GM23338 (cell line): ENCODE data around the gene ZNF23. TPM values are rescaled to one million over a fixed set of nuclear protein-coding genes. Genes with fewer than 3 reads are reported as not detected.

ENCODE experiments used
- ATAC-seq: fragments of 200-7000 bp; cut with Tn5 transposase; 3 replicates; pipeline ENCODE4 v1.9.1; 2020
- DNase-seq: peaks from one replicate; pipeline ENCODE4 v3.0.0-alpha.2; 2015; ENCODE audit warnings: low spot score
- H2AFZ ChIP-seq: fragments of 200-600 bp; sonication (generic); 2 replicates; pipeline ENCODE4 v1.8.0; 2016; ENCODE audit warnings: antibody characterized with exemption, mild to moderate bottlenecking, moderate library complexity
- H3F3A ChIP-seq: fragments of 200-600 bp; sonication (generic); replicated peaks from 2 replicates; pipeline ENCODE4 v1.8.0; 2017; ENCODE audit warnings: antibody characterized with exemption, mixed run types, low read depth
- H3K27ac ChIP-seq: fragments of 200-600 bp; sonication (generic); 2 replicates; pipeline ENCODE4 v1.6.1; 2016; ENCODE audit warnings: low read depth
- H3K27me3 ChIP-seq: fragments of 200-600 bp; sonication (generic); 2 replicates; pipeline ENCODE4 v1.8.0; 2016; ENCODE audit warnings: mild to moderate bottlenecking, mixed run types, moderate library complexity; ENCODE audit not compliant: insufficient read depth
- H3K36me3 ChIP-seq: fragments of 200-600 bp; sonication (generic); 2 replicates; pipeline ENCODE4 v1.8.0; 2016; ENCODE audit warnings: mild to moderate bottlenecking; ENCODE audit not compliant: insufficient read depth
- H3K4me1 ChIP-seq: fragments of 200-600 bp; sonication (generic); 2 replicates; pipeline ENCODE4 v1.8.0; 2016; ENCODE audit warnings: mild to moderate bottlenecking, moderate library complexity; ENCODE audit not compliant: insufficient read depth
- H3K4me2 ChIP-seq: fragments of 200-600 bp; sonication (generic); 2 replicates; pipeline ENCODE4 v1.7.1; 2017; ENCODE audit warnings: mixed run types
- H3K4me3 ChIP-seq: fragments of 200-600 bp; sonication (generic); 2 replicates; pipeline ENCODE4 v1.6.1; 2016; ENCODE audit warnings: mixed run types
- H3K79me2 ChIP-seq: fragments of 200-600 bp; sonication (generic); replicated peaks from 2 replicates; pipeline ENCODE4 v1.8.0; 2017; ENCODE audit warnings: mild to moderate bottlenecking; ENCODE audit not compliant: insufficient read depth
- H3K9me2 ChIP-seq: fragments of 200-600 bp; sonication (generic); 2 replicates; pipeline ENCODE4 v1.8.0; 2017; ENCODE audit not compliant: insufficient read depth
- H4K20me1 ChIP-seq: fragments of 200-600 bp; sonication (generic); replicated peaks from 2 replicates; pipeline ENCODE4 v1.8.0; 2017; ENCODE audit warnings: mild to moderate bottlenecking; ENCODE audit not compliant: insufficient read depth
- H3K27ac Mint-ChIP-seq: 2 replicates; pipeline ENCODE4 v1.8.0; 2020; ENCODE audit warnings: inconsistent platforms, mild to moderate bottlenecking, moderate library complexity, mixed read lengths
- H3K27me3 Mint-ChIP-seq: 3 replicates; pipeline ENCODE4 v1.8.0; 2022; ENCODE audit warnings: low read depth, mild to moderate bottlenecking, moderate library complexity, mixed read lengths, inconsistent platforms; ENCODE audit not compliant: insufficient read depth, poor library complexity
- H3K36me3 Mint-ChIP-seq: 3 replicates; pipeline ENCODE4 v1.8.0; 2021; ENCODE audit warnings: low read depth, mild to moderate bottlenecking, inconsistent platforms, moderate library complexity, mixed read lengths
- H3K4me1 Mint-ChIP-seq: 3 replicates; pipeline ENCODE4 v1.8.0; 2020; ENCODE audit warnings: mild to moderate bottlenecking, inconsistent platforms, mixed read lengths
- H3K4me3 Mint-ChIP-seq: 3 replicates; pipeline ENCODE4 v1.8.0; 2021; ENCODE audit warnings: moderate library complexity, mild to moderate bottlenecking, inconsistent platforms, mixed read lengths
- H3K9me3 Mint-ChIP-seq: 3 replicates; pipeline ENCODE4 v1.8.0; 2020; ENCODE audit warnings: moderate library complexity, mild to moderate bottlenecking, inconsistent platforms, mixed read lengths
- CREB1 ChIP-seq: fragments of 250-450 bp; sonication (Bioruptor Pico); IDR thresholded peaks from 2 replicates; pipeline ENCODE4 v1.5.0; 2020; ENCODE audit warnings: low read depth, mild to moderate bottlenecking, moderate library complexity
- EZH2 ChIP-seq: fragments of 200-600 bp; sonication (generic); IDR thresholded peaks from one replicate; pipeline ENCODE4 v1.8.0; 2017; ENCODE audit warnings: antibody characterized with exemption, mild to moderate bottlenecking, low read depth; ENCODE audit not compliant: unreplicated experiment
- JUNB ChIP-seq: IDR thresholded peaks from one replicate; pipeline ENCODE4 v1.6.1; 2016; ENCODE audit warnings: antibody characterized with exemption; ENCODE audit not compliant: unreplicated experiment
- NANOG ChIP-seq: IDR thresholded peaks from 2 replicates; pipeline ENCODE4 v1.6.1; 2016; ENCODE audit warnings: antibody characterized with exemption, borderline replicate concordance
- POLR2AphosphoS5 ChIP-seq: IDR thresholded peaks from 2 replicates; pipeline ENCODE4 v1.6.1; 2016; ENCODE audit warnings: antibody characterized with exemption, low read depth
- STAT1 ChIP-seq: IDR thresholded peaks from one replicate; pipeline ENCODE4 v1.6.1; 2016; ENCODE audit warnings: antibody characterized with exemption; ENCODE audit not compliant: unreplicated experiment
- ZNF114 ChIP-seq: fragments of 250-450 bp; sonication (Bioruptor Pico); IDR thresholded peaks from 2 replicates; pipeline ENCODE4 v1.5.0; 2020; ENCODE audit warnings: mild to moderate bottlenecking, moderate library complexity
- ZNF331 ChIP-seq: fragments of 250-450 bp; sonication (Bioruptor Pico); IDR thresholded peaks from 2 replicates; pipeline ENCODE4 v1.5.0; 2020; ENCODE audit warnings: low read depth, mild to moderate bottlenecking, moderate library complexity
- polyA plus RNA-seq: library from polyadenylated mRNA; unstranded; fragments of >200 nt; fragmentation: Nextera tagmentation; extraction: Ambion mirVana; gene quantifications from 2 replicates; pipeline ENCODE4 v1.2.1, GENCODE V29; 2016
- total RNA-seq: library from RNA; depleted of rRNA; stranded (reverse); fragments of >200 nt; shearing (Covaris generic); gene quantifications from 2 replicates; pipeline ENCODE4 v1.2.3, GENCODE V29; 2014
- TF ChIP-seq, protein P1 (sequence below), 2 experiments: fragments of 200-600 bp in 1 of 2; sonication (generic) in 1 of 2; conservative IDR thresholded peaks; 2 replicates each; pipeline versions ENCODE4 v1.5.1 to v1.6.1; 2016 to 2017; ENCODE audit warnings: antibody characterized with exemption in 2 of 2, low read depth in 2 of 2, mild to moderate bottlenecking in 2 of 2, moderate library complexity in 1 of 2
- TF ChIP-seq, protein P2 (sequence below): fragments of 250-450 bp; sonication (Bioruptor Pico); IDR thresholded peaks from 2 replicates; pipeline ENCODE4 v1.5.0; 2020; ENCODE audit warnings: mild to moderate bottlenecking, moderate library complexity
- TF ChIP-seq, protein P3 (sequence below): IDR thresholded peaks from one replicate; pipeline ENCODE4 v1.6.1; 2018; ENCODE audit warnings: antibody characterized with exemption; ENCODE audit not compliant: unreplicated experiment

Gene ZNF23
- total and polyA plus RNA-seq, 2 experiments from 2014 or later, result 8.4 to 8.8 TPM

- Mint-ChIP-seq H3K27me3 (peaks cover 3% of the 10 kb centered on the region), H3K36me3 (no peaks in the 10 kb centered on the region), H3K9me3 (no peaks in the 10 kb centered on the region), H3K27ac (no peak overlapping the region), H3K4me3 (no peak overlapping the region), H3K4me1 (peaks cover 6% of the 10 kb centered on the region; the same call in 1 of the 3 replicates)
- no peak overlapping the region for H3K4me3 ChIP-seq
- no peaks in the 10 kb centered on the region for H3K36me3 ChIP-seq
- H3K27ac ChIP-seq, result no peak overlapping the region
- H2AFZ ChIP-seq, result no peak overlapping the region
- peaks cover 10% of the 10 kb centered on the region; the same call in 1 of the 2 replicates for H4K20me1 ChIP-seq
- no peaks in the 10 kb centered on the region for H3K4me1 ChIP-seq
- no peaks in the 10 kb centered on the region for H3F3A ChIP-seq
- TF ChIP-seq CREB1 (CRISPR knock-in tag) (no peak), STAT1 (no peak), NANOG (no peak), EZH2 (no peak), POLR2AphosphoS5 (no peak), ZNF331 (no peak), ZNF114 (CRISPR knock-in tag) (no peak), JUNB (no peak)
- TF ChIP-seq, protein P1, sequence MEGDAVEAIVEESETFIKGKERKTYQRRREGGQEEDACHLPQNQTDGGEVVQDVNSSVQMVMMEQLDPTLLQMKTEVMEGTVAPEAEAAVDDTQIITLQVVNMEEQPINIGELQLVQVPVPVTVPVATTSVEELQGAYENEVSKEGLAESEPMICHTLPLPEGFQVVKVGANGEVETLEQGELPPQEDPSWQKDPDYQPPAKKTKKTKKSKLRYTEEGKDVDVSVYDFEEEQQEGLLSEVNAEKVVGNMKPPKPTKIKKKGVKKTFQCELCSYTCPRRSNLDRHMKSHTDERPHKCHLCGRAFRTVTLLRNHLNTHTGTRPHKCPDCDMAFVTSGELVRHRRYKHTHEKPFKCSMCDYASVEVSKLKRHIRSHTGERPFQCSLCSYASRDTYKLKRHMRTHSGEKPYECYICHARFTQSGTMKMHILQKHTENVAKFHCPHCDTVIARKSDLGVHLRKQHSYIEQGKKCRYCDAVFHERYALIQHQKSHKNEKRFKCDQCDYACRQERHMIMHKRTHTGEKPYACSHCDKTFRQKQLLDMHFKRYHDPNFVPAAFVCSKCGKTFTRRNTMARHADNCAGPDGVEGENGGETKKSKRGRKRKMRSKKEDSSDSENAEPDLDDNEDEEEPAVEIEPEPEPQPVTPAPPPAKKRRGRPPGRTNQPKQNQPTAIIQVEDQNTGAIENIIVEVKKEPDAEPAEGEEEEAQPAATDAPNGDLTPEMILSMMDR (conservative IDR thresholded peaks at IDR 0.05; ENCODE audit: low read depth in 2 of 2), result no peak
- TF ChIP-seq, protein P2, sequence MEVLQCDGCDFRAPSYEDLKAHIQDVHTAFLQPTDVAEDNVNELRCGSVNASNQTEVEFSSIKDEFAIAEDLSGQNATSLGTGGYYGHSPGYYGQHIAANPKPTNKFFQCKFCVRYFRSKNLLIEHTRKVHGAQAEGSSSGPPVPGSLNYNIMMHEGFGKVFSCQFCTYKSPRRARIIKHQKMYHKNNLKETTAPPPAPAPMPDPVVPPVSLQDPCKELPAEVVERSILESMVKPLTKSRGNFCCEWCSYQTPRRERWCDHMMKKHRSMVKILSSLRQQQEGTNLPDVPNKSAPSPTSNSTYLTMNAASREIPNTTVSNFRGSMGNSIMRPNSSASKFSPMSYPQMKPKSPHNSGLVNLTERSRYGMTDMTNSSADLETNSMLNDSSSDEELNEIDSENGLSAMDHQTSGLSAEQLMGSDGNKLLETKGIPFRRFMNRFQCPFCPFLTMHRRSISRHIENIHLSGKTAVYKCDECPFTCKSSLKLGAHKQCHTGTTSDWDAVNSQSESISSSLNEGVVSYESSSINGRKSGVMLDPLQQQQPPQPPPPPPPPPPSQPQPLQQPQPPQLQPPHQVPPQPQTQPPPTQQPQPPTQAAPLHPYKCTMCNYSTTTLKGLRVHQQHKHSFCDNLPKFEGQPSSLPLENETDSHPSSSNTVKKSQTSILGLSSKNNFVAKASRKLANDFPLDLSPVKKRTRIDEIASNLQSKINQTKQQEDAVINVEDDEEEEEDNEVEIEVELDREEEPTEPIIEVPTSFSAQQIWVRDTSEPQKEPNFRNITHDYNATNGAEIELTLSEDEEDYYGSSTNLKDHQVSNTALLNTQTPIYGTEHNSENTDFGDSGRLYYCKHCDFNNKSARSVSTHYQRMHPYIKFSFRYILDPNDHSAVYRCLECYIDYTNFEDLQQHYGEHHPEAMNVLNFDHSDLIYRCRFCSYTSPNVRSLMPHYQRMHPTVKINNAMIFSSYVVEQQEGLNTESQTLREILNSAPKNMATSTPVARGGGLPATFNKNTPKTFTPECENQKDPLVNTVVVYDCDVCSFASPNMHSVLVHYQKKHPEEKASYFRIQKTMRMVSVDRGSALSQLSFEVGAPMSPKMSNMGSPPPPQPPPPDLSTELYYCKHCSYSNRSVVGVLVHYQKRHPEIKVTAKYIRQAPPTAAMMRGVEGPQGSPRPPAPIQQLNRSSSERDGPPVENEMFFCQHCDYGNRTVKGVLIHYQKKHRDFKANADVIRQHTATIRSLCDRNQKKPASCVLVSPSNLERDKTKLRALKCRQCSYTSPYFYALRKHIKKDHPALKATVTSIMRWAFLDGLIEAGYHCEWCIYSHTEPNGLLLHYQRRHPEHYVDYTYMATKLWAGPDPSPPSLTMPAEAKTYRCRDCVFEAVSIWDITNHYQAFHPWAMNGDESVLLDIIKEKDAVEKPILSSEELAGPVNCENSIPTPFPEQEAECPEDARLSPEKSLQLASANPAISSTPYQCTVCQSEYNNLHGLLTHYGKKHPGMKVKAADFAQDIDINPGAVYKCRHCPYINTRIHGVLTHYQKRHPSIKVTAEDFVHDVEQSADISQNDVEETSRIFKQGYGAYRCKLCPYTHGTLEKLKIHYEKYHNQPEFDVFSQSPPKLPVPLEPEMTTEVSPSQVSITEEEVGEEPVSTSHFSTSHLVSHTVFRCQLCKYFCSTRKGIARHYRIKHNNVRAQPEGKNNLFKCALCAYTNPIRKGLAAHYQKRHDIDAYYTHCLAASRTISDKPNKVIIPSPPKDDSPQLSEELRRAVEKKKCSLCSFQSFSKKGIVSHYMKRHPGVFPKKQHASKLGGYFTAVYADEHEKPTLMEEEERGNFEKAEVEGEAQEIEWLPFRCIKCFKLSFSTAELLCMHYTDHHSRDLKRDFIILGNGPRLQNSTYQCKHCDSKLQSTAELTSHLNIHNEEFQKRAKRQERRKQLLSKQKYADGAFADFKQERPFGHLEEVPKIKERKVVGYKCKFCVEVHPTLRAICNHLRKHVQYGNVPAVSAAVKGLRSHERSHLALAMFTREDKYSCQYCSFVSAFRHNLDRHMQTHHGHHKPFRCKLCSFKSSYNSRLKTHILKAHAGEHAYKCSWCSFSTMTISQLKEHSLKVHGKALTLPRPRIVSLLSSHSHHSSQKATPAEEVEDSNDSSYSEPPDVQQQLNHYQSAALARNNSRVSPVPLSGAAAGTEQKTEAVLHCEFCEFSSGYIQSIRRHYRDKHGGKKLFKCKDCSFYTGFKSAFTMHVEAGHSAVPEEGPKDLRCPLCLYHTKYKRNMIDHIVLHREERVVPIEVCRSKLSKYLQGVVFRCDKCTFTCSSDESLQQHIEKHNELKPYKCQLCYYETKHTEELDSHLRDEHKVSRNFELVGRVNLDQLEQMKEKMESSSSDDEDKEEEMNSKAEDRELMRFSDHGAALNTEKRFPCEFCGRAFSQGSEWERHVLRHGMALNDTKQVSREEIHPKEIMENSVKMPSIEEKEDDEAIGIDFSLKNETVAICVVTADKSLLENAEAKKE (CRISPR knock-in tag), result no peak
- TF ChIP-seq, protein P3, sequence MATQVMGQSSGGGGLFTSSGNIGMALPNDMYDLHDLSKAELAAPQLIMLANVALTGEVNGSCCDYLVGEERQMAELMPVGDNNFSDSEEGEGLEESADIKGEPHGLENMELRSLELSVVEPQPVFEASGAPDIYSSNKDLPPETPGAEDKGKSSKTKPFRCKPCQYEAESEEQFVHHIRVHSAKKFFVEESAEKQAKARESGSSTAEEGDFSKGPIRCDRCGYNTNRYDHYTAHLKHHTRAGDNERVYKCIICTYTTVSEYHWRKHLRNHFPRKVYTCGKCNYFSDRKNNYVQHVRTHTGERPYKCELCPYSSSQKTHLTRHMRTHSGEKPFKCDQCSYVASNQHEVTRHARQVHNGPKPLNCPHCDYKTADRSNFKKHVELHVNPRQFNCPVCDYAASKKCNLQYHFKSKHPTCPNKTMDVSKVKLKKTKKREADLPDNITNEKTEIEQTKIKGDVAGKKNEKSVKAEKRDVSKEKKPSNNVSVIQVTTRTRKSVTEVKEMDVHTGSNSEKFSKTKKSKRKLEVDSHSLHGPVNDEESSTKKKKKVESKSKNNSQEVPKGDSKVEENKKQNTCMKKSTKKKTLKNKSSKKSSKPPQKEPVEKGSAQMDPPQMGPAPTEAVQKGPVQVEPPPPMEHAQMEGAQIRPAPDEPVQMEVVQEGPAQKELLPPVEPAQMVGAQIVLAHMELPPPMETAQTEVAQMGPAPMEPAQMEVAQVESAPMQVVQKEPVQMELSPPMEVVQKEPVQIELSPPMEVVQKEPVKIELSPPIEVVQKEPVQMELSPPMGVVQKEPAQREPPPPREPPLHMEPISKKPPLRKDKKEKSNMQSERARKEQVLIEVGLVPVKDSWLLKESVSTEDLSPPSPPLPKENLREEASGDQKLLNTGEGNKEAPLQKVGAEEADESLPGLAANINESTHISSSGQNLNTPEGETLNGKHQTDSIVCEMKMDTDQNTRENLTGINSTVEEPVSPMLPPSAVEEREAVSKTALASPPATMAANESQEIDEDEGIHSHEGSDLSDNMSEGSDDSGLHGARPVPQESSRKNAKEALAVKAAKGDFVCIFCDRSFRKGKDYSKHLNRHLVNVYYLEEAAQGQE, result no peak
- H3K4me2 ChIP-seq, result no peak overlapping the region
- ATAC-seq (no peak), DNase-seq (no peak)
- H3K27me3 ChIP-seq, result no peaks in the 10 kb centered on the region
- no peaks in the 10 kb centered on the region for H3K9me2 ChIP-seq
- H3K79me2 ChIP-seq, result peaks cover 18% of the 10 kb centered on the region
Observed at GRCh38 chr16:71464231-71464630, 2.2 kb upstream of the ZNF23 start.
